BJ (cell line): ENCODE data around the gene CCDC91. TPM values are rescaled to one million over a fixed set of nuclear protein-coding genes. Genes with fewer than 3 reads are reported as not detected.

Source experiments
- CTCF ChIA-PET: fragments of 350-600 bp; formaldehyde crosslinking; extraction: SDS; loops from one replicate; lab custom pipeline; 2021; ENCODE audit warnings: antibody characterized with exemption, inconsistent platforms; lab: Yijun Ruan, JAX
- POLR2A ChIA-PET: fragments of 300-600 bp; sonication (Branson Sonifier 250); formaldehyde crosslinking; extraction: SDS; loops from one replicate; lab custom pipeline; 2021; ENCODE audit warnings: antibody characterized with exemption; lab: Charles Lee
- DNase-seq: peaks from one replicate; pipeline ENCODE4 v3.0.0-alpha.2; 2011; ENCODE audit warnings: low read depth
- H3K27me3 ChIP-seq: 2 replicates; pipeline ENCODE4 v1.6.0; 2011; ENCODE audit warnings: low read length; ENCODE audit not compliant: control insufficient read depth, insufficient read depth
- H3K36me3 ChIP-seq: 2 replicates; pipeline ENCODE4 v1.5.1; 2011; ENCODE audit warnings: low read length; ENCODE audit not compliant: control insufficient read depth, insufficient read depth
- H3K4me3 ChIP-seq: 2 replicates; pipeline ENCODE4 v1.5.1; 2011; ENCODE audit warnings: low read depth, mild to moderate bottlenecking, control low read depth, low read length
- polyA plus RNA-seq: library from polyadenylated mRNA; depleted of rRNA; stranded (reverse); fragments of >200 nt; gene quantifications from 2 replicates; pipeline ENCODE4 v1.2.3, GENCODE V29; 2011
- TF ChIP-seq, protein P1 (sequence below): IDR thresholded peaks from 2 replicates; pipeline ENCODE4 v1.5.1; 2011; ENCODE audit warnings: low read depth, mild to moderate bottlenecking, control low read depth, inconsistent platforms, low read length, moderate library complexity; ENCODE audit not compliant: insufficient read depth

Gene CCDC91
- polyA plus RNA-seq, 1 experiment = 11.9 TPM

GRCh38 chr12:28535216-28535615 lies 345.0 kb downstream of the CCDC91 start:
- H3K4me3 ChIP-seq = no peak overlapping the region
- POLR2A ChIA-PET = no interaction called here
- DNase-seq = peak; percentile 9
- CTCF ChIA-PET = no interaction called here
- H3K36me3 ChIP-seq = no peaks in the 10 kb centered on the region
- TF ChIP-seq, protein P1, sequence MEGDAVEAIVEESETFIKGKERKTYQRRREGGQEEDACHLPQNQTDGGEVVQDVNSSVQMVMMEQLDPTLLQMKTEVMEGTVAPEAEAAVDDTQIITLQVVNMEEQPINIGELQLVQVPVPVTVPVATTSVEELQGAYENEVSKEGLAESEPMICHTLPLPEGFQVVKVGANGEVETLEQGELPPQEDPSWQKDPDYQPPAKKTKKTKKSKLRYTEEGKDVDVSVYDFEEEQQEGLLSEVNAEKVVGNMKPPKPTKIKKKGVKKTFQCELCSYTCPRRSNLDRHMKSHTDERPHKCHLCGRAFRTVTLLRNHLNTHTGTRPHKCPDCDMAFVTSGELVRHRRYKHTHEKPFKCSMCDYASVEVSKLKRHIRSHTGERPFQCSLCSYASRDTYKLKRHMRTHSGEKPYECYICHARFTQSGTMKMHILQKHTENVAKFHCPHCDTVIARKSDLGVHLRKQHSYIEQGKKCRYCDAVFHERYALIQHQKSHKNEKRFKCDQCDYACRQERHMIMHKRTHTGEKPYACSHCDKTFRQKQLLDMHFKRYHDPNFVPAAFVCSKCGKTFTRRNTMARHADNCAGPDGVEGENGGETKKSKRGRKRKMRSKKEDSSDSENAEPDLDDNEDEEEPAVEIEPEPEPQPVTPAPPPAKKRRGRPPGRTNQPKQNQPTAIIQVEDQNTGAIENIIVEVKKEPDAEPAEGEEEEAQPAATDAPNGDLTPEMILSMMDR = no peak
- H3K27me3 ChIP-seq = no peaks in the 10 kb centered on the region

GRCh38 chr12:28536088-28536487 lies 345.8 kb downstream of the CCDC91 start:
- H3K36me3 ChIP-seq = no peaks in the 10 kb centered on the region
- ChIA-PET CTCF (interaction anchor here (1.3 kb wide), 1 partner anchor 9 kb away, joined by 4 read pairs; no protein-coding TSS in a partner anchor), POLR2A (interaction anchor here (0.7 kb wide), 1 partner anchor 309 kb away, joined by 6 read pairs; no protein-coding TSS in a partner anchor)
- peak; percentile 36 for DNase-seq
- H3K27me3 ChIP-seq = no peaks in the 10 kb centered on the region
- H3K4me3 ChIP-seq = no peak overlapping the region
- TF ChIP-seq, protein P1 = peak; percentile 28; the same call in 1 of the 2 replicates

- no peak overlapping the region for H3K4me3 ChIP-seq
- ChIA-PET POLR2A (interaction anchor here (0.7 kb wide), 1 partner anchor 347 kb away, joined by 3 read pairs; the partner anchor contains the start of gene CCDC91), CTCF (no interaction called here)
- TF ChIP-seq, protein P1 = no peak
- no peaks in the 10 kb centered on the region for H3K36me3 ChIP-seq
- no peaks in the 10 kb centered on the region for H3K27me3 ChIP-seq
- DNase-seq = no peak
Observed at GRCh38 chr12:28537474-28537873, 347.2 kb downstream of the CCDC91 start.

- Histone ChIP-seq H3K27me3 (no peaks in the 10 kb centered on the region), H3K36me3 (no peaks in the 10 kb centered on the region), H3K4me3 (no peak overlapping the region)
- TF ChIP-seq, protein P1 = no peak
- ChIA-PET POLR2A (no interaction called here), CTCF (no interaction called here)
- no peak for DNase-seq
Observed at GRCh38 chr12:28539691-28540323, 349.6 kb downstream of the CCDC91 start.

- Histone ChIP-seq H3K4me3 (no peak overlapping the region), H3K36me3 (no peaks in the 10 kb centered on the region), H3K27me3 (no peaks in the 10 kb centered on the region)
- POLR2A ChIA-PET = no interaction called here
- CTCF ChIA-PET = no interaction called here
- TF ChIP-seq, protein P1 = no peak
- DNase-seq = no peak
Observed at GRCh38 chr12:28540324-28540714, 350.1 kb downstream of the CCDC91 start.
